HEK293 (cell line): Measurements from ENCODE around the gene ADAMTS5.

Source experiments
- CTCF ChIA-PET: fragments of 350-600 bp; formaldehyde crosslinking; extraction: SDS; loops from one replicate; lab custom pipeline; 2021; ENCODE audit warnings: antibody characterized with exemption; lab: Yijun Ruan, JAX
- POLR2A ChIA-PET: fragments of 300-600 bp; formaldehyde crosslinking; extraction: SDS; loops from one replicate; lab custom pipeline; 2020; ENCODE audit warnings: antibody characterized with exemption, inconsistent platforms; lab: Yijun Ruan, JAX
- H3K27ac ChIP-seq: fragments of 200-500 bp; sonication (Bioruptor generic); 2 replicates; pipeline ENCODE4 v1.5.1; 2014; ENCODE audit warnings: low read depth, low read length, control low read depth, inconsistent platforms; ENCODE audit errors: extremely low read depth
- H3K36me3 ChIP-seq, 2 experiments: fragments of 200-500 bp in 1 of 2; sonication (Bioruptor generic) in 1 of 2; 1 replicate in 1 of 2; 2 replicates in 1 of 2; pipeline ENCODE4 v1.5.1; 2014 to 2017; ENCODE audit warnings: inconsistent platforms in 2 of 2, low read length in 2 of 2; ENCODE audit not compliant: control insufficient read depth in 2 of 2, insufficient read depth in 1 of 2
- H3K4me1 ChIP-seq: fragments of 200-500 bp; sonication (Bioruptor generic); 2 replicates; pipeline ENCODE4 v1.5.1; 2014; ENCODE audit warnings: mild to moderate bottlenecking, low read length, inconsistent platforms; ENCODE audit not compliant: control insufficient read depth, insufficient read depth
- H3K4me3 ChIP-seq: 2 replicates; pipeline ENCODE4 v1.5.1; 2011; ENCODE audit warnings: low read depth, mild to moderate bottlenecking, control low read depth, low read length, moderate library complexity
- H3K9me3 ChIP-seq: fragments of 200-500 bp; sonication (Bioruptor generic); 2 replicates; pipeline ENCODE4 v1.5.1; 2014; ENCODE audit warnings: low read depth, low read length, inconsistent platforms; ENCODE audit not compliant: control insufficient read depth, insufficient read depth
- AEBP2 ChIP-seq: fragments of 450-650 bp; formaldehyde crosslinking; IDR thresholded peaks from 2 replicates; pipeline ENCODE4 v1.5.1; 2016; ENCODE audit warnings: missing biosample characterization, missing genetic modification characterization, borderline replicate concordance
- GLI4 ChIP-seq: fragments of 450-650 bp; formaldehyde crosslinking; IDR thresholded peaks from 2 replicates; pipeline ENCODE4 v1.5.1; 2016; ENCODE audit warnings: missing biosample characterization, missing genetic modification characterization
- PRDM4 ChIP-seq: fragments of 450-650 bp; formaldehyde crosslinking; IDR thresholded peaks from 2 replicates; pipeline ENCODE4 v1.5.1; 2017; ENCODE audit warnings: missing biosample characterization, missing genetic modification characterization
- ZFP69B ChIP-seq: fragments of 450-650 bp; formaldehyde crosslinking; IDR thresholded peaks from 2 replicates; pipeline ENCODE4 v1.5.1; 2016; ENCODE audit warnings: missing biosample characterization, missing genetic modification characterization
- ZNF16 ChIP-seq: fragments of 450-650 bp; formaldehyde crosslinking; IDR thresholded peaks from 2 replicates; pipeline ENCODE4 v1.5.1; 2016; ENCODE audit warnings: low read depth, missing biosample characterization, missing genetic modification characterization
- ZNF169 ChIP-seq: fragments of 450-650 bp; formaldehyde crosslinking; IDR thresholded peaks from 2 replicates; pipeline ENCODE4 v1.5.1; 2016; ENCODE audit warnings: missing biosample characterization, missing genetic modification characterization
- ZNF211 ChIP-seq: fragments of 450-650 bp; formaldehyde crosslinking; IDR thresholded peaks from 2 replicates; pipeline ENCODE4 v1.5.1; 2016; ENCODE audit warnings: low read depth, missing biosample characterization, missing genetic modification characterization
- ZNF37A ChIP-seq: fragments of 450-650 bp; IDR thresholded peaks from 2 replicates; pipeline ENCODE4 v1.5.1; 2018; ENCODE audit warnings: missing biosample characterization, missing genetic modification characterization
- ZNF510 ChIP-seq: fragments of 450-650 bp; formaldehyde crosslinking; IDR thresholded peaks from 2 replicates; pipeline ENCODE4 v1.5.1; 2018; ENCODE audit warnings: mild to moderate bottlenecking, missing genetic modification characterization, missing biosample characterization; ENCODE audit not compliant: insufficient replicate concordance
- ZNF624 ChIP-seq: fragments of 450-650 bp; formaldehyde crosslinking; IDR thresholded peaks from 2 replicates; pipeline ENCODE4 v1.5.1; 2017; ENCODE audit warnings: missing biosample characterization, missing genetic modification characterization
- ZNF692 ChIP-seq: fragments of 450-650 bp; formaldehyde crosslinking; IDR thresholded peaks from 2 replicates; pipeline ENCODE4 v1.5.1; 2016; ENCODE audit warnings: missing biosample characterization, missing genetic modification characterization
- TF ChIP-seq, protein P1 (sequence below): fragments of 450-650 bp; formaldehyde crosslinking; IDR thresholded peaks from 2 replicates; pipeline ENCODE4 v1.5.1; 2016; ENCODE audit warnings: missing biosample characterization, missing genetic modification characterization
- TF ChIP-seq, protein P2 (sequence below): IDR thresholded peaks from 2 replicates; pipeline ENCODE4 v1.6.1; 2011; ENCODE audit warnings: mild to moderate bottlenecking, low read depth, low read length, borderline replicate concordance
- TF ChIP-seq, protein P3 (sequence below): sonication (generic); formaldehyde crosslinking; IDR thresholded peaks from 2 replicates; pipeline ENCODE4 v1.8.1; 2022; ENCODE audit warnings: mild to moderate bottlenecking, moderate library complexity, missing genetic modification reagents
- TF ChIP-seq, protein P4 (sequence below): fragments of 450-650 bp; formaldehyde crosslinking; IDR thresholded peaks from 2 replicates; pipeline ENCODE4 v1.5.1; 2017; ENCODE audit warnings: missing biosample characterization, missing genetic modification characterization

ADAMTS5 gene

GRCh38 chr21:26887251-26887650, 79.6 kb downstream of the ADAMTS5 start:
- no peaks in the 10 kb centered on the region for H3K36me3 ChIP-seq
- CTCF ChIA-PET = interaction anchor here (2.1 to 2.5 kb wide), 2 partner anchors 37 to 75 kb away, joined by 6 to 14 read pairs; no protein-coding TSS in a partner anchor
- no peak overlapping the region for H3K4me3 ChIP-seq
- POLR2A ChIA-PET = no interaction called here
- TF ChIP-seq, protein P1, sequence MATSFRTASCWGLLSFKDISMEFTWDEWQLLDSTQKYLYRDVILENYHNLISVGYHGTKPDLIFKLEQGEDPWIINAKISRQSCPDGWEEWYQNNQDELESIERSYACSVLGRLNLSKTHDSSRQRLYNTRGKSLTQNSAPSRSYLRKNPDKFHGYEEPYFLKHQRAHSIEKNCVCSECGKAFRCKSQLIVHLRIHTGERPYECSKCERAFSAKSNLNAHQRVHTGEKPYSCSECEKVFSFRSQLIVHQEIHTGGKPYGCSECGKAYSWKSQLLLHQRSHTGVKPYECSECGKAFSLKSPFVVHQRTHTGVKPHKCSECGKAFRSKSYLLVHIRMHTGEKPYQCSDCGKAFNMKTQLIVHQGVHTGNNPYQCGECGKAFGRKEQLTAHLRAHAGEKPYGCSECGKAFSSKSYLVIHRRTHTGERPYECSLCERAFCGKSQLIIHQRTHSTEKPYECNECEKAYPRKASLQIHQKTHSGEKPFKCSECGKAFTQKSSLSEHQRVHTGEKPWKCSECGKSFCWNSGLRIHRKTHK = no peak
- TF ChIP-seq ZNF692 (tag by site-specific recombination) (no peak), GLI4 (tag by site-specific recombination) (no peak), PRDM4 (tag by site-specific recombination) (no peak), ZNF624 (tag by site-specific recombination) (no peak), ZNF16 (tag by site-specific recombination) (no peak), ZNF211 (tag by site-specific recombination) (no peak), ZNF169 (tag by site-specific recombination) (no peak), ZFP69B (no peak), ZNF510 (tag by site-specific recombination) (no peak), ZNF37A (tag by site-specific recombination) (no peak), AEBP2 (tag by site-specific recombination) (no peak)
- TF ChIP-seq, protein P2, sequence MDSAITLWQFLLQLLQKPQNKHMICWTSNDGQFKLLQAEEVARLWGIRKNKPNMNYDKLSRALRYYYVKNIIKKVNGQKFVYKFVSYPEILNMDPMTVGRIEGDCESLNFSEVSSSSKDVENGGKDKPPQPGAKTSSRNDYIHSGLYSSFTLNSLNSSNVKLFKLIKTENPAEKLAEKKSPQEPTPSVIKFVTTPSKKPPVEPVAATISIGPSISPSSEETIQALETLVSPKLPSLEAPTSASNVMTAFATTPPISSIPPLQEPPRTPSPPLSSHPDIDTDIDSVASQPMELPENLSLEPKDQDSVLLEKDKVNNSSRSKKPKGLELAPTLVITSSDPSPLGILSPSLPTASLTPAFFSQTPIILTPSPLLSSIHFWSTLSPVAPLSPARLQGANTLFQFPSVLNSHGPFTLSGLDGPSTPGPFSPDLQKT = no peak
- TF ChIP-seq, protein P3, sequence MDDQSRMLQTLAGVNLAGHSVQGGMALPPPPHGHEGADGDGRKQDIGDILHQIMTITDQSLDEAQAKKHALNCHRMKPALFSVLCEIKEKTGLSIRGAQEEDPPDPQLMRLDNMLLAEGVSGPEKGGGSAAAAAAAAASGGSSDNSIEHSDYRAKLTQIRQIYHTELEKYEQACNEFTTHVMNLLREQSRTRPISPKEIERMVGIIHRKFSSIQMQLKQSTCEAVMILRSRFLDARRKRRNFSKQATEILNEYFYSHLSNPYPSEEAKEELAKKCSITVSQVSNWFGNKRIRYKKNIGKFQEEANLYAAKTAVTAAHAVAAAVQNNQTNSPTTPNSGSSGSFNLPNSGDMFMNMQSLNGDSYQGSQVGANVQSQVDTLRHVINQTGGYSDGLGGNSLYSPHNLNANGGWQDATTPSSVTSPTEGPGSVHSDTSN (CRISPR knock-in tag) = no peak
- TF ChIP-seq, protein P4, sequence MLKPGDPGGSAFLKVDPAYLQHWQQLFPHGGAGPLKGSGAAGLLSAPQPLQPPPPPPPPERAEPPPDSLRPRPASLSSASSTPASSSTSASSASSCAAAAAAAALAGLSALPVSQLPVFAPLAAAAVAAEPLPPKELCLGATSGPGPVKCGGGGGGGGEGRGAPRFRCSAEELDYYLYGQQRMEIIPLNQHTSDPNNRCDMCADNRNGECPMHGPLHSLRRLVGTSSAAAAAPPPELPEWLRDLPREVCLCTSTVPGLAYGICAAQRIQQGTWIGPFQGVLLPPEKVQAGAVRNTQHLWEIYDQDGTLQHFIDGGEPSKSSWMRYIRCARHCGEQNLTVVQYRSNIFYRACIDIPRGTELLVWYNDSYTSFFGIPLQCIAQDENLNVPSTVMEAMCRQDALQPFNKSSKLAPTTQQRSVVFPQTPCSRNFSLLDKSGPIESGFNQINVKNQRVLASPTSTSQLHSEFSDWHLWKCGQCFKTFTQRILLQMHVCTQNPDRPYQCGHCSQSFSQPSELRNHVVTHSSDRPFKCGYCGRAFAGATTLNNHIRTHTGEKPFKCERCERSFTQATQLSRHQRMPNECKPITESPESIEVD (tag by site-specific recombination) = no peak
- no peaks in the 10 kb centered on the region for H3K4me1 ChIP-seq
- no peaks in the 10 kb centered on the region for H3K9me3 ChIP-seq
- no peak overlapping the region for H3K27ac ChIP-seq
